CD4-positive, alpha-beta T cell treated with Interferon gamma for 1 hour (primary cell): ENCODE results near the gene ABCB6.

Experiments
- DNase-seq: peaks from one replicate; pipeline ENCODE4 v3.0.0-alpha.2; 2020

Gene ABCB6

GRCh38 chr2:219245148-219245898 is 26.6 kb upstream of the ABCB6 start, which contains the start of the genes GLB1L and STK16:
TSS of gene GLB1L (minus strand) at chr2:219245444. CDS start at chr2:219243573, 1,871 bp downstream.
TSS of gene STK16 (plus strand) at chr2:219245479. CDS start at chr2:219246000, 521 bp downstream.
- peak; percentile 87 for DNase-seq

GRCh38 chr2:219244789-219245147 is 26.0 kb upstream of the ABCB6 start:
- no peak for DNase-seq

- DNase-seq, result peak; percentile 34
Observed at GRCh38 chr2:219243291-219243761, 24.6 kb upstream of the ABCB6 start.

GRCh38 chr2:219234331-219234730 is 15.6 kb upstream of the ABCB6 start:
- no peak for DNase-seq

GRCh38 chr2:219230059-219230540 is 11.3 kb upstream of the ABCB6 start:
- no peak for DNase-seq

- DNase-seq, result peak; percentile 98
Observed at GRCh38 chr2:219229305-219230058, 10.7 kb upstream of the ABCB6 start, which contains the start of the genes ANKZF1 and ATG9A. TSS of gene ANKZF1 (plus strand) at chr2:219229806. CDS start at chr2:219230258, 452 bp downstream. TSS of gene ATG9A (minus strand) at chr2:219229636. CDS start at chr2:219228024, 1,612 bp downstream.

GRCh38 chr2:219228911-219229304 is 10.2 kb upstream of the ABCB6 start:
- no peak for DNase-seq

- no peak for DNase-seq
Observed at GRCh38 chr2:219228041-219228910, 9.5 kb upstream of the ABCB6 start.

GRCh38 chr2:219225350-219225749 is 6.6 kb upstream of the ABCB6 start:
- DNase-seq, result no peak

- DNase-seq, result no peak
Observed at GRCh38 chr2:219223831-219224610, 5.3 kb upstream of the ABCB6 start.

GRCh38 chr2:219221957-219222518 is 3.3 kb upstream of the ABCB6 start:
- DNase-seq, result no peak

GRCh38 chr2:219220652-219221402 is 2.1 kb upstream of the ABCB6 start:
- no peak for DNase-seq

GRCh38 chr2:219219784-219220532 is 1.2 kb upstream of the ABCB6 start:
- DNase-seq, result no peak

GRCh38 chr2:219218217-219218731 is 484 bp downstream of the ABCB6 start:
- peak; percentile 8 for DNase-seq

- DNase-seq, result no peak
Observed at GRCh38 chr2:219216535-219216915, 2.2 kb downstream of the ABCB6 start.

GRCh38 chr2:219215871-219216534 is 2.8 kb downstream of the ABCB6 start:
- DNase-seq, result no peak

GRCh38 chr2:219214786-219215185 is 4.0 kb downstream of the ABCB6 start:
- no peak for DNase-seq

- DNase-seq, result no peak
Observed at GRCh38 chr2:219214141-219214540, 4.6 kb downstream of the ABCB6 start.

- no peak for DNase-seq
Observed at GRCh38 chr2:219213486-219214071, 5.2 kb downstream of the ABCB6 start.
